Lung (tissue), 12 donors: ENCODE measurements around the gene KDM6A. TPM values are rescaled to one million over a fixed set of nuclear protein-coding genes. Genes with fewer than 3 reads are reported as not detected.

Experiments used
- ATAC-seq: fragments of 200-7000 bp; cut with Tn5 transposase; one replicate; pipeline ENCODE4 v1.9.1; 2020; ENCODE audit warnings: moderate number of reproducible peaks; ENCODE audit not compliant: insufficient read depth, low FRiP score
- DNase-seq, 3 donors: peaks; one replicate each; pipeline ENCODE4 v3.0.0-alpha.2; 2013 to 2017
- H3K27ac ChIP-seq, 2 donors: one replicate each; pipeline ENCODE4 v1.5.1; 2013; ENCODE audit warnings: mild to moderate bottlenecking in 2 of 2, moderate library complexity in 2 of 2, control low read depth in 1 of 2, inconsistent platforms in 1 of 2, low read depth in 1 of 2, low read length in 1 of 2
- H3K27me3 ChIP-seq, 3 donors: one replicate each; pipeline ENCODE4 v1.5.1; 2013; ENCODE audit warnings: low read length in 2 of 3; ENCODE audit not compliant: control insufficient read depth in 3 of 3, insufficient read depth in 3 of 3
- H3K36me3 ChIP-seq, 4 donors: one replicate each; pipeline ENCODE4 v1.5.1; 2013; ENCODE audit warnings: low read length in 4 of 4, mild to moderate bottlenecking in 1 of 4, moderate library complexity in 1 of 4; ENCODE audit not compliant: control insufficient read depth in 4 of 4, insufficient read depth in 4 of 4
- H3K4me1 ChIP-seq, 5 donors: one replicate each; pipeline ENCODE4 v1.5.1; 2013; ENCODE audit warnings: low read length in 5 of 5, mild to moderate bottlenecking in 2 of 5, moderate library complexity in 1 of 5; ENCODE audit not compliant: control insufficient read depth in 5 of 5, insufficient read depth in 5 of 5
- H3K4me3 ChIP-seq: one replicate; pipeline ENCODE4 v1.5.1; 2013; ENCODE audit warnings: mild to moderate bottlenecking, control low read depth, moderate library complexity
- H3K9ac ChIP-seq, 2 donors: one replicate each; pipeline ENCODE4 v1.5.1; 2013; ENCODE audit warnings: low read length in 2 of 2, control low read depth in 1 of 2; ENCODE audit not compliant: insufficient read depth in 1 of 2
- H3K9me3 ChIP-seq, 4 donors: one replicate each; pipeline ENCODE4 v1.5.1; 2013; ENCODE audit warnings: low read length in 3 of 4, mild to moderate bottlenecking in 1 of 4, moderate library complexity in 1 of 4; ENCODE audit not compliant: control insufficient read depth in 4 of 4, insufficient read depth in 3 of 4
- WGBS, 2 donors: extraction: QIAGEN DNeasy Blood & Tissue Kit; methylation state at CpG; one replicate each; pipeline ENCODE4 v1.1.7; 2013; 5-methylcytosine and 5-hydroxymethylcytosine counted together
- polyA plus RNA-seq, 2 donors: library from polyadenylated mRNA; stranded (reverse); fragments of 200-250 nt; gene quantifications; one replicate each; pipeline ENCODE4 v1.2.1, GENCODE V29; 2013
- total RNA-seq, 2 donors: library from RNA; depleted of rRNA in 1 of 2; stranded (reverse); fragments of >200 nt in 1 of 2; gene quantifications; one replicate each; pipeline ENCODE4 v1.2.1, GENCODE V29; 2014 to 2021
- TF ChIP-seq, protein P1 (sequence below): IDR thresholded peaks from 2 replicates; pipeline ENCODE4 v1.5.1; 2012; ENCODE audit warnings: mild to moderate bottlenecking; ENCODE audit errors: control extremely low read depth, extremely low read depth
- donor health status: control.
- donor health status: control.
- donor health status: Bipolar disorder and iron deficiency.
- donor health status: healthy.
- donor health status: DM: yes; HTN: yes; CAD: no.

KDM6A gene
- total and polyA plus RNA-seq, 4 donors, result 7.6 to 141 (median 23.5) TPM

DNA sequence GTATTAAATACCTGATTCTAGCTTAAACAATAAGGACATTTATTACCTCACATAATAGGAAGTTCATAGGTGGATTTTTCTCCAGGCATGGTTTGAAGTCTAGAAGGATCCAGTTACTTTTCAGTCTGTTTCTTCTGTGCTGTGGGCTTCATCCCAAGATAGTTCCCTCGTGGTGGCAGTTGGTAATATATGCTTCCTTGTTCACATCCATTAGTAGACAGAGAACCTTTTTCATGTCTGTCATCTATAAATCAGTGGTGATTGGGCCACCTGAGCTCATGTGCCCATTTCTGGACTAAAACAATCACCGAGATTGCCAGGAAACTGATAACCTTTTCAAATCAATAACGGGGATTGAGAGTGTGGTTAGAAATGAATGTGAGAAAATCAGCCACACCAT lies 97.7 kb downstream of the KDM6A start:
- no peaks in the 10 kb centered on the region for H3K27me3 ChIP-seq
- ATAC-seq, result no peak
- WGBS, 2 donors, result 77% methylated on average over 3 of the region's 3 CpGs
- H3K27ac ChIP-seq, result no peak overlapping the region
- TF ChIP-seq, protein P1, sequence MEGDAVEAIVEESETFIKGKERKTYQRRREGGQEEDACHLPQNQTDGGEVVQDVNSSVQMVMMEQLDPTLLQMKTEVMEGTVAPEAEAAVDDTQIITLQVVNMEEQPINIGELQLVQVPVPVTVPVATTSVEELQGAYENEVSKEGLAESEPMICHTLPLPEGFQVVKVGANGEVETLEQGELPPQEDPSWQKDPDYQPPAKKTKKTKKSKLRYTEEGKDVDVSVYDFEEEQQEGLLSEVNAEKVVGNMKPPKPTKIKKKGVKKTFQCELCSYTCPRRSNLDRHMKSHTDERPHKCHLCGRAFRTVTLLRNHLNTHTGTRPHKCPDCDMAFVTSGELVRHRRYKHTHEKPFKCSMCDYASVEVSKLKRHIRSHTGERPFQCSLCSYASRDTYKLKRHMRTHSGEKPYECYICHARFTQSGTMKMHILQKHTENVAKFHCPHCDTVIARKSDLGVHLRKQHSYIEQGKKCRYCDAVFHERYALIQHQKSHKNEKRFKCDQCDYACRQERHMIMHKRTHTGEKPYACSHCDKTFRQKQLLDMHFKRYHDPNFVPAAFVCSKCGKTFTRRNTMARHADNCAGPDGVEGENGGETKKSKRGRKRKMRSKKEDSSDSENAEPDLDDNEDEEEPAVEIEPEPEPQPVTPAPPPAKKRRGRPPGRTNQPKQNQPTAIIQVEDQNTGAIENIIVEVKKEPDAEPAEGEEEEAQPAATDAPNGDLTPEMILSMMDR, result no peak
- no peak overlapping the region for H3K9ac ChIP-seq
- H3K4me3 ChIP-seq, result no peak overlapping the region
- H3K9me3 ChIP-seq, result peaks cover 0 to 7% (median 1%) of the 10 kb centered on the region in 4 donors
- peaks cover 0 to 3% (median 0%) of the 10 kb centered on the region in 5 donors for H3K4me1 ChIP-seq
- no peak for DNase-seq
- H3K36me3 ChIP-seq, result peaks cover 0 to 7% (median 2%) of the 10 kb centered on the region in 4 donors

- Histone ChIP-seq H3K9ac (no peak overlapping the region), H3K36me3 (peaks cover 0 to 13% (median 5%) of the 10 kb centered on the region in 4 donors), H3K27me3 (no peaks in the 10 kb centered on the region), H3K4me3 (no peak overlapping the region), H3K27ac (no peak overlapping the region), H3K4me1 (peaks cover 0 to 3% (median 0%) of the 10 kb centered on the region in 5 donors), H3K9me3 (peaks cover 0 to 12% (median 2%) of the 10 kb centered on the region in 4 donors)
- TF ChIP-seq, protein P1, result no peak
- no peak for ATAC-seq
- DNase-seq, result peak in 1 of 3 donors; percentile 29
- WGBS, 2 donors, result 67 to 80% methylated on average over 8 of the region's 8 CpGs
These were observed 98.7 kb downstream of the KDM6A start for GRCh38 chrX:44971674-44972073.

DNA sequence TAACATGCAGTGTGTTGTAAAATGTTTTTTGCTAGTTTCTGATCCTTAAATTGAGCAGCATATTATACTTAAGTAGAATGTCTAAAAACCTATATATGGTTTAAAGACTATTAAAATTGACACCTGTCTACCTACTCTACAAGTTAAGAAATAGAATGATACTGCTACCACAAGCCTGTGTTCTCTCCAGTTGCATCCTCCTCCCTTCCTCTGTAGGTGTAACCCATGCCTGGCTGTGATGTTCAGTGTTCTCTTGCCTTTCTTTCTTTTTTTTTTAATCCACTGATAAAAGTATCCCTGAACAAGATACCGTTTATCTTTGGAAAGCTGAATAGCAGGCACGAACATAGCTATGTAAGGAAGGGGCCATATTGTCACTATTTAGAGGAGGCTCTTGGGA lies 99.1 kb downstream of the KDM6A start:
- no peak overlapping the region for H3K4me3 ChIP-seq
- no peak overlapping the region for H3K9ac ChIP-seq
- TF ChIP-seq, protein P1, result no peak
- H3K36me3 ChIP-seq, result peaks cover 0 to 15% (median 7%) of the 10 kb centered on the region in 4 donors
- ATAC-seq (no peak), DNase-seq (no peak)
- H3K4me1 ChIP-seq, result peaks cover 0 to 3% (median 0%) of the 10 kb centered on the region in 5 donors
- peaks cover 0 to 14% (median 2%) of the 10 kb centered on the region in 4 donors for H3K9me3 ChIP-seq
- H3K27ac ChIP-seq, result no peak overlapping the region
- H3K27me3 ChIP-seq, result no peaks in the 10 kb centered on the region
- WGBS, 2 donors, result 76 to 78% methylated on average over 2 of the region's 2 CpGs

GRCh38 chrX:44973420-44973932 lies 100.5 kb downstream of the KDM6A start:
- Histone ChIP-seq H3K9me3 (peaks cover 0 to 14% (median 3%) of the 10 kb centered on the region in 4 donors), H3K9ac (no peak overlapping the region), H3K4me1 (peaks cover 0 to 3% (median 0%) of the 10 kb centered on the region in 5 donors), H3K27me3 (no peaks in the 10 kb centered on the region), H3K4me3 (no peak overlapping the region), H3K36me3 (peaks cover 0 to 21% (median 10%) of the 10 kb centered on the region in 4 donors), H3K27ac (no peak overlapping the region)
- no peak for DNase-seq
- WGBS, 2 donors, result 95 to 100% methylated on average over 5 of the region's 5 CpGs
- TF ChIP-seq, protein P1, result no peak
- no peak for ATAC-seq
